Mucosa of gallbladder (tissue), 1 donor: ENCODE data around the gene CACNA1C. TPM values are rescaled to one million over a fixed set of nuclear protein-coding genes. Genes with fewer than 3 reads are reported as not detected.

Experiments used
- DNase-seq: peaks from one replicate; pipeline ENCODE4 v3.0.0-alpha.2; 2020; ENCODE audit warnings: low spot score
- total RNA-seq: library from RNA; stranded (reverse); gene quantifications from one replicate; pipeline ENCODE4 v1.2.1, GENCODE V29; 2021
- donor health status: DM: no; HTN: no; CAD: no.

Gene CACNA1C
- total RNA-seq, 1 donor from 2014 or later, result 19.3 TPM

DNA sequence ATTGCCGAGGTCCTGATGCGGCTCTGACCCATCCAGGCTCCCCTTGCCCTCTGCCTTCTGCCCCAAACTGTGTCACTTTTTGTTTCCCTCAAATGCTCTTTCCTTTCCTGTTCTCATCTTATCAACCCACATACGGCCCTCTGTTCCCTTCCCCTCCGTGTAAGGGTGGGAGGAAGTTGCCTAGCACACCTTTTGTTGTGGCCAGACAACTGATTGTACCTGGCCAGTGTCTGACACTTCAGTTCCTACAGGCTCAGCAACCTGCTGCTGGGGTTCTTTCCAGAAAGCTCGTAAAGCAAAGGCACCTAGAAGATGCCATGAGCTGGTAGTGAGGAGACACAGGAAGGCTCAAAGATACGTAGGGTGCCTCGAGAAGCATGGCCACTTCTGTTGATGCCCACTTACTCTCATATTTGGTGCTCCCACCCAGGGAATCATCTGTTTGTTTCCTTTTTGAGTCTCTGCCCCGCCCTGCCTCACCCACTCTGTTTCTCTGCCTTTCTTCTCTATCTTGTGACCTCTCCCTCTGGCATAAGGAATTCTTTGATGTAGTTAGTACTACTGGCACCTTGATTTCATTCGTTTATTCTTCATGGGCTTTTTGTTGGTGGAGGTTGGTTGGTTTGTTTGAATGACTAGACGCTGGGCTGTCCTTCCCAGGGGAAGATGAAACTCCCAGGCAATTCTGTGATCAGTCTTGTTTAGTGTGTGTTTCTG is 589.5 kb downstream of the CACNA1C start:
- DNase-seq, result no peak

DNA sequence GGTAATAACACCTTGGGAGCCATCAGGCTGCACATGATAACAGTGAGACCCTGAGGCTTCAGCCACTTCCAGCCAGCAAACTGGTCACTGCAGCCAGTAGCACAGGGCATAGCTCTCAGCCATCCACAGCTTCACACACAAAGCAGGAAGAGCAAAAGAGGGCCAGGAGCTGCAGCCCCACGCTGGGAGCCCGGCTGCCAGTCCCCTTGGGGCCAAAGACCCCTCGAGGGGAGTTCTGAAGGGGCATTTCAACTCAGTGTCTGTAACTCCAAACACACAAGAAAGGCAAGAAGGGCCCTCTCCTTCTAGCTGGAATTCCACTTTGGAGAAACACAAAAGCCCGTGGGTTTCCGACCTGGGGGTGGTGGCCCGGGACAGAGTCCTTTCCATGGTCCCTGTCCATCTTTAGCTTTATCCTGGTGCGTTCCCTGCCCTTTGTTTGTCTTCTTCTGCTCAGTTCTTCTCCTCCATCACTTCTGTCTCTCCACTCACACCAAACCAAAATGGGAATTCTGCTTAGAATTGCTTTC is 590.2 kb downstream of the CACNA1C start:
- no peak for DNase-seq

DNA sequence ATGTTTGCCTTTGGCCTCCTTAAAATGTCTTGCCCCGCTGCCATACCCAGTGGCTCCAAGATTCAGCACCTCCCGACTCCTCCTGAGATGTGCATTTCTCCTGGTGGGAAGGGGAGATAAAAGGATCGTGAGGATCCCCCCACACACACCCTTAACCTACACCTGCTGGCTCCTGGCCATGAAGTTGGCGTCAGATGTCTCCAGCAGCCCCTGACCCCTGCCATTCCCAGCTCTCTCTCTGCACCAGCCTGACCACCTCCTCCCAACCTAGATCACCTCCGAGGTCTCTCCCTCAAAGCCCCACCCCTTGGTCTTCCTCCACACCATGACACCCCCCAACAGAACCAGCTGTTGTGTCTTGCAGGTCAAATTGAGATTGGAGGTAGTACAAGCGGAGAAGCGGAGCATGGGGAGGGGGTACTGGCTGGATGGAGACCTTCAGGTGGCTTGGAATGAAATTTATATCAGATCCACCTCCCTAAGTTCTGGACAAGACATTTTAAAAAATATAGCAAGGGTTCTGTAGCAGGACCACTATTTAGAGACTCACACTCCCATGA is 590.9 kb downstream of the CACNA1C start:
- DNase-seq, result no peak

DNA sequence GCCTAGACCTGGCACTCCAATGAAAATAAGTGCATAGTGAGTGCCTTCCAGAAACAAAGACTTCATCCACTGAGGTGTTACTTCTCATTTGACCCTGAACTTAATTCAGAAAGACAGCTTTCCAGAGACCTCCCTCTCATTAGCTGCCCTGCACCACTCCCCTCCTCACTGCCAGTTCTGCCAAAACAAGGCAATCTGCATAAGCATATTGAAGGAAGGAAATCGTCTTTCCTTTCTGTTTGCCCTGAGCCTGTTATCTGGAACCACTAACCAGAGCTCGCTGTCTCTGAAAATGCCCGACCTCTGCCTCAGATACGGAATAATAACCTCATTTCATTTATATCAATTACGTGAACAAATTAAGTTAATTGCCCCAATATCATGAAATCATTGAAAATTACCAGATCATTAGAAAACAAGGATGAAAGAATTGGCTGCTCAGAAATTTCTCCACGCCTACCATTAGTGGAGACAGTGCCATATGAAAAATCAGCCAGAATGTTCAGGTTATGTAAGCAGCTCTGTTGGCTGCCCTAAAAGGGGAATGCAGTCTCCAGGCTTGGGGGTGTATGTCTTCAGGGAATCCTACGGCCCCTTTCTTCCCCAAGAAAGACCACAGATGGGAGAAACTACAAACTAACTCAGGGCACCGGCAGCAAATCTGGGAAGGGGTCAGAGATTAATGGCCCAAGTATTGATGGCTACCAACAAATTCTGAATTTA is 592.1 kb downstream of the CACNA1C start:
- no peak for DNase-seq

DNA sequence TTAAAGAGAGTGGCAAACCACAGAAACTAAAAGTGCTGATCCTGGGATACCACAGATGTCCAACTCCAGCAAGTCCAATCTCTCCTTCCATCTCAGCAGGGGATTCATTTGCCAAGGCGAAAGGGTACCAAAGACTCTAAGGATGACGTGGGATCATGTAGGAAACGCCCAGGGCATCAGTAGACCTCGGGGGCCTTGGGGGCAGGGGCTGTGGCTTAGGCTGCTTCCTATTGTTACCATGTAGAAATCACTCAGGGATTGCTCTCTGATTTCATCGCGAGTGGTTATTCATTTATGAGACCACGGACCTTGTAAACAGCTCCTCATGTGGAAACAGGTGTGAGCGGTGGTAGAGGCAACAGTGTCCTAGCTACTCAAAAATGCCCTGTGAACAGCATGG is 592.7 kb downstream of the CACNA1C start:
- no peak for DNase-seq

DNA sequence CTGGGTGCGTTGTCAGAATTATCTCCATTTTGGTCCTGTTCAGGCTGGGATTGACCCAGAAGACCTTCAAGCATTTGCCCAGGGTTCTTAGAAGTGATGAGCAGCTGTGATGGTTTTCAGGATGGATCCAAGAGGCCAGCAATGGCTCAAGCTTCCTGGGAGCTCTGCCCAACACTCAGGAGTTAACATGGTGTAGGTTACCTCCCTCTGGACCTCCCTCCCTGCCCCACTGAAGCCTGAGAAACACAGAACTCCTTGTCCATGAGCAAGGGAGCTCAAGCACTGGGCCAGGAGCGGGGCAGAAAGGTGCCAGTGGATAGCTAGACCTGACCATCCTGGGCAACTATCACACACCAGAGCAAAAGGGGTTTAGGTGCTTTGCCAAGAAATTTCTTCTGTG is 593.6 kb downstream of the CACNA1C start:
- no peak for DNase-seq

DNA sequence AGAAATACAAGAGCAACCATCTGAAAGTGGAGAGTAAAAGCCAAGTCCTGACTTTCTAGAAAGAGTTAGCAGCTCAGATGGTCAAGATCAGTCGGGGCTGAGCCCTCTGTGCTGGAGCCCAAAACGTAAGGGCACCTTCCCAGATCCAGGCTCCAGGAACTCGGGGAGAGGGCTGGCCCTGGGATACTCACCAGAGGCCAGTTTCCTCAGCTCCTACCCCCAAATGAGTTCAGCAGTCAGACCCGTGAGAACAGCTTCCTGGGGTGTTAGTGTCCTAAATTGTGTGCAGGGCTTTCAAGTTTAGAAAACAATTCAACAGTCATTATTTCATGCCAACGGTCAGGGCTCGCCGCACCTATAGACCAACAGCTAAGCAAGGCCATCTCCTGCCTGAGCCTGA is 594.4 kb downstream of the CACNA1C start:
- DNase-seq, result no peak

DNA sequence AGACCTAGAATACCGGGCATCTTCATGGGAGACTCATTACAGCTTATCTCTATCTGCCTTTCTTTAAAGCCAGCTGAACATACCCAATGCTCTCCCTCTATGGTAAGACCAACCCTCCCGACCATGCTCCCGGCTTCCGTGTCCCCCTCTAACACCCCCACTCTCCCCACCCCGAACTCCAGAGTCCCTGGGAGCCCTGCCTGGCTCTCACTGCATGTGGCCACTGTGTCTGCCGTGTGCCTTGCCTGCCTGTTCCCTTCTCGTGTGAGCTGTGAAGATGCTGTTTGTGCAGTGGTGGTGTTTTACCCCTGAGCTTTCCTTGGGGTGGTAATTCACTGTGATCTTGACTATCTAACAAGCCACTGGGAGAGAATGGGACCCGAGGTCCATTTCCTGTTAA is 595.6 kb downstream of the CACNA1C start:
- DNase-seq, result no peak

DNA sequence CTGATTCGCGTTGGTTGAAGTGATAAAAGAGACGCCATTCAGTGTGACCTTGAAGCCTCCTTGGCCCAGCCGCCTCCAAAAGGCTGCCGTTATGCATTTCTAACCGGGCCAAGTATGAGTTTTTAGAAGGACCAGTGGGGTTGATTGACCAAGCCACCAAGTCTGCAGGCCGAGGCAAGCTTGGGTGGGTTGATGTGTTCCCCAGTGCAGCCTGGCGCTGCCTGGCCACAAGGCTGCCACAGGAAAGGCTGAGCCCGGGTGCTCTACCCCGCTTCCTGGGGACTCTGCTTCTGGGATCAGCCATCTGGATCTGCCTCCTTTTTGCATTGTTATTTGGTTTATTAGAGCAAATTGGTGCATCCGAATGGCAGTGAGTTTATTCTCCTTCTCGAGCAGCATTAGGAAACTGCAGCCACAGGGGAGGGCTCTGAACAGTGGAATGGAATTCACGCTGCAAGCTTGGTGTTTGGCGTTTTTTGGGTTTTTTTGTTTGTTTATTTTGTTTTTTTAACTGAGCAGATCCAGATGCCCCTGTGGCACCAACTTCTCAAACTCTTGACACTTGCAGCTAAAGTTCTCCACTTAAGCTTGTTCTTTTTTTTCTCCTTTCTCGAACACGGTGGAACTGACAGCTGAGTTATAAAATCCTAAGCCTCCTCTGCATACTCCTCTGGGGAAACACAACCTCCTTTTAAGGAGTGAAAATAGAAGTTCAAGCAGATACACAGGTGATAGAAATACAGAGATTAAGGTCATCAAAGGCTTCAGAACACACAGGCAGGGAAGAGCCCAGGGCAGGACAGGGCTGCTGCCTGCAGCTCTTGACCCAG is 596.6 kb downstream of the CACNA1C start:
- DNase-seq, result no peak

DNA sequence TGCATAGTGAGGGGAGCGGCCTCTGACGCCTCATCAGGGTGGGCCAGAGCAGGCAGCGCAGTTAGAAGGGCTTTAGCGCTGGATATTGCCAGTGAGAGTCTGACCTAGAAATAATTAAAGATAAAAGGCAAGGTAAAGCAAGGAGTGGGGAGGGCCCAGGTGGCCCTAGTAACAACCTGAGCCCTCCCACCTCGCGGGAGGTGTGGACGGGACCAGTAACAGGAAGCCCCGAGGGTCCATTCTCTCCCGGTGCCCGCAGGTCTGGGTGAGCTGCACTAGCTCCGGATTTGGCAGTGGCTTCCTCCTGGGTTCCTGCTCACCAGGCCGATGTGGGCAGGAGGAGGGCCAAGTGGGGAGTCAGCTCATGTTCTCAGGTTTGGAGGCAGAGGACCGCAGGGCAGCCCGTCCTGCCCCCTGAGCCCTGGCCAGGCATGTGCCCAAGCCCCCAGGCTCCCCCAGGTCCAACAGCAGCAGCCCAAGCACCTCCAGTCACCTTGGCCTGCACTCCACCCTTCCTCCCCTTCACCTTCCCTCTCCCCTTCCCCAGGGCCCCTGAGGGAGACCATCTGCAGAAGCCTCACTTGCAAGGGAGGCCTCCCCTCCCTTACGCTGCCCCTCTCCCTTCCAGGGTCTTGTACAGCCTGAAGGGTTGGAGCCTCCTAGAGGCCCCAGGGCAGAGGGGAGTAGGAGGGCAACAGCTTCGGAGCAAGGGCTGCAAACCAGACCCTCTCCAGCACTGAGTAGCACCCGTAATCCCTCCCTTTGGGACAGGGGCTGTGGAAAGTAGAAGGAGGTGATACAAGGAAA is 597.7 kb downstream of the CACNA1C start:
- DNase-seq, result no peak

DNA sequence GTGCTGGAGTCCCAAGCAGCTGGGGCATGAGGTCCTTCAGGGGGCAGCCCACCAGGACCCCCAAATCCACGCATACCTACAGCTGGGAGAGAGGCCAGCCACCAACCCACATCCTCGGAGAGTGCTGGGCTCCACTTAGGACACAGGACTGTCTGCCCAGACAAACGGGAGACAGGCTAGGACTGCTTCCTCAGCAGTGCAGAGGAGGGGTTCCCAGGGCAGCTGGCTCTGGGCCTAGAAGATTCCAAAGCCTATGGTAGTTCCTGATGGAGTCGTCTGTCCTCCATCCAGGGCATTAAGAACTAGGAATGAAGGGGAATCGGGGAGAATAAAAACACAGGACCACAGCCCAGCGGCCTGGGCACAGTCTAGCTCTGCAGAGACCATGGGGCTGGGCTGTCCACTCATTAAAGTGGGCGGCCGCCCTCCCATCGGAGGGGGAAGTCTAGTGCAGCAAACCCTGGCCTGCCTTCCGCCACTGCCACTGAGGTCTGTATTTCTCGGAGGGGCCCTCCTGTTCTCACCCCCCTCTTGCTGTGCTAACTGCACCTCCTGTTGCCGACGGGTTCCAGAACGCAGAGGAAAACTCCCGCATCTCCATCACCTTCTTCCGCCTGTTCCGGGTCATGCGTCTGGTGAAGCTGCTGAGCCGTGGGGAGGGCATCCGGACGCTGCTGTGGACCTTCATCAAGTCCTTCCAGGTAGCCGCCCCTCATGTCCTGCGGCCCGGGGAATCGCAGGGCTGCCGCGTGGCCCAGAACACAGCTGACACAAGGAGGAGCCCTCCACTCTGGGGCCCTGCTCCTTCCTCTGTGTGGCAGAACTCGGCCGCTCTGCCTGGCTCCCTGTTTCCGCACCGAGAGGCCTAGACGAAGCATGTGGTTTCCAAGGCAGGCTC is 598.5 kb downstream of the CACNA1C start:
- no peak for DNase-seq

DNA sequence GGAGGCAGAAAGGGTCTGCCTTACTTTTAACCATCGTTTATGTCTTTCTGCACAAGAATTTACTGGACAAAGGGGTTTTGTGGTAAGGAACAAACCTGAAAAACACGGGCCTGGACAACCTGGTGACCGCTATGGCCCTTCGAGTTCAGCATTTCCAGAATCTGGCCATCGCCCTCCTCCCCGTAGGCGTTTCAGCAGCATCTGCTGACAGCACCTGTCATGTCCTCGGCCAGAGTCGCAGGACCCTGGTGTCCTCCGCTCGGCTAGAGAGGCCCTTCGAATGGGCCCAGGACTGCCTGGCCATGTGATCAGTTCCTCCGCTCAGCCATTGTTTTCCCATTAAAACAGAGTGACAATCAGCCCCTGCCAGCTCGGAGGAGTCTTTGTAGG is 599.2 kb downstream of the CACNA1C start:
- no peak for DNase-seq

DNA sequence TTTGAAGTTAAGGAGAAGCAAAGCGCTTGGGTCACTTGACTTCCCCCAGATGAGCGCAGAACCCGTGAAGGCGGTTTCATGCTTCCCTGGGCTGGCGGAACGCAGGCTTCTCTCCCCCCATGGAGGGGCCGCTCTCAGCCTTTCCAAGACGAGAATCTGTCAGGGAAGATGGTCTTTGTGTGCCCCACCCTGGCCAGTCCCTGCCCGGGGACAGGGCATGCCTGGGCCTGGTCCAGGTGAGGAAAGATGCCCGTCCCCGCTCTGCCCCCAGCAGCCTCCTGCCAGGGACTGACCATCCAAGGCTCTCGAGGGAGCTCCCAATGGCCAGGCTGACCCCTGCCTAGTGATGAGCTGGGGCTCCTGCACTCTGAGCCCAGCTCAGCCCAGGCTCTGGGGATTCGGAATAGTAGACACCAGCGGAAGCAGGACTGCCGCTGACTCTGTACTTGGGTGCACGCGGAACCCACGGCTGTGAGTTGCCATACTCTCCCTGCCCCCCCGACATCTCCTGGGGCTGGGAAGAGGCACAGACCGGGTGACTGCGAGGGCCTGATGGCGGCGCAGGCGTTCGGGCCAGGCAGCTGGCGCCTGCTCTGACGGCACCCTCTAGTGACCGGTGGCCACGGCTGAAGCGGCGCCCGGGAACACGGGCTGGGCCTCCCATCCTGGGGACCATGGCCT is 599.8 kb downstream of the CACNA1C start:
- no peak for DNase-seq

DNA sequence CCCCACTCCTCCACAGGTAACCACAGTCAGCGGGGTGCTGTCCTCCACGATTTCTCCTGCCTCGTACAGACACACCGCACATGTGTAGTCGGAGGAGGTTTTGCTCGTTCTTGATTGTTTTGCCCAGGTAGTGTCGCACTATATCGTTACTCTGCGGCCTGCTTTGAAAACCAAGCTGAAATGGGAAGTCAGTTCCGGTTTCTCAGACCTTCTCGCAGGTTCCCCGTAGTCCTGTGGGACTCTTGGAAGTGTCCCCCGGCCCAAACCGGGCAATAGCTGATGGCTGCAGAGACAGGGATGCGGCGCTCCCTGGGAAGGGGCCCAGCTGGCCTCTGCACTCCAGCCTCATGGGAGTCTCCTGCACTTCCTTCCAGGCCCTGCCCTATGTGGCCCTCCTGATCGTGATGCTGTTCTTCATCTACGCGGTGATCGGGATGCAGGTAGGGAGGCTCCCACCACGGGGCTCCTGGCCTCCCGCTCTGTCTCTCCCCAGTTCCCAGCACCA is 600.7 kb downstream of the CACNA1C start:
- DNase-seq, result no peak

DNA sequence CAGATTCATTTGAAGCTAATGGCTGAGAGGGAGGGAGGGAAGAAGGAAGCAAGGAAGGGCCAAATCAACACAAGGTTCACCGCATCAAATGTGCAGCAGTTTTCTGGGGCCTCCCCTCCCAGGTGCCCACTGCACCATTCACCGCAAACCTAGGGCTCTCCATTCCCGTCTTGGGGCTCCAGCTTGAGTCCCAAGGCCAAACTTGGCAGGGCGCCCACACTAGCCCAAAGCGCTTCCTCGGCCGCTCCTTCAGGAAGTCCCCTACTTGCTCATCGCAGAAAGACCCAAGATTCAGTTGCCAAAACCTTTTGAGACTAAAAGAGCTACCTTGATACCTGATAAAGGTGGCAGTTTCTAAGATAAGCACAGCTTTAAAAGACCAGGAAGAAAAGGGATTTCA is 601.5 kb downstream of the CACNA1C start:
- DNase-seq, result no peak

DNA sequence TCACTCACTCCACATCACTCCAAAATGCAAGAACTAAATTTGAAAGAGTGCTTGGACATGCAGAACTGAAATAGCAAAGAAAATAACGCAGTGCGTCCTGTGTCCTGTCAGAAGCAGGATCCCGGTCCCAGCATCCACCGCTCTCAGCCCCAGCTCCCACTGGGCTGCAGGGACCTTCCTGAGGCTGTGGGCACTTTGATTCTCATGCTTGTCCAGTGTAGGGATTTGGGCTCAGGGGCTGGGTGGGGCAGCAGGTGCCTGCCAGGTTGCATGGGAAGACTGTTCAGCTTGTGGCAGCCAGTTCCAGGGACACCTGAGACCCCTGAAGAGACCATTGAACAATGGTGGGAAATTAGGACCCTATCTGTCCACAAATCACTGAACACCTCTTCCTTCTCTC is 602.0 kb downstream of the CACNA1C start:
- DNase-seq, result no peak

DNA sequence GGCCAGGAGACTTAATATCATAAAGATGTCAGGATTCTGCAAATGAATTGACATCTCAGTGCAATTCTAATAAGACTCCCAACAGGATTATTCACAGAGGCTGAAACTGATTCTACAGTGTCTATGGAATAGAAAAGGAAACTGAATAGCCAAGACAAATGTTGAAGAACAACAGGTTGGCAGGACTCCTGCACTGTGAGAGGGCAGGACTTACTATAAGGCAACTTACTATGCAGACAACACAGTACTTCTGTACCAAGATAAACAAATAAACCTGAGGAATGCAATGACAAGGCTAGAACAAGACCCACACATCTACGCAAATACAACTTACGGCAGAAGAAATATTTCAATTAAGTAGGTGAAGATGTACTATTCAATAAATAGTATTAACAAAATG is 609.7 kb downstream of the CACNA1C start:
- no peak for DNase-seq

DNA sequence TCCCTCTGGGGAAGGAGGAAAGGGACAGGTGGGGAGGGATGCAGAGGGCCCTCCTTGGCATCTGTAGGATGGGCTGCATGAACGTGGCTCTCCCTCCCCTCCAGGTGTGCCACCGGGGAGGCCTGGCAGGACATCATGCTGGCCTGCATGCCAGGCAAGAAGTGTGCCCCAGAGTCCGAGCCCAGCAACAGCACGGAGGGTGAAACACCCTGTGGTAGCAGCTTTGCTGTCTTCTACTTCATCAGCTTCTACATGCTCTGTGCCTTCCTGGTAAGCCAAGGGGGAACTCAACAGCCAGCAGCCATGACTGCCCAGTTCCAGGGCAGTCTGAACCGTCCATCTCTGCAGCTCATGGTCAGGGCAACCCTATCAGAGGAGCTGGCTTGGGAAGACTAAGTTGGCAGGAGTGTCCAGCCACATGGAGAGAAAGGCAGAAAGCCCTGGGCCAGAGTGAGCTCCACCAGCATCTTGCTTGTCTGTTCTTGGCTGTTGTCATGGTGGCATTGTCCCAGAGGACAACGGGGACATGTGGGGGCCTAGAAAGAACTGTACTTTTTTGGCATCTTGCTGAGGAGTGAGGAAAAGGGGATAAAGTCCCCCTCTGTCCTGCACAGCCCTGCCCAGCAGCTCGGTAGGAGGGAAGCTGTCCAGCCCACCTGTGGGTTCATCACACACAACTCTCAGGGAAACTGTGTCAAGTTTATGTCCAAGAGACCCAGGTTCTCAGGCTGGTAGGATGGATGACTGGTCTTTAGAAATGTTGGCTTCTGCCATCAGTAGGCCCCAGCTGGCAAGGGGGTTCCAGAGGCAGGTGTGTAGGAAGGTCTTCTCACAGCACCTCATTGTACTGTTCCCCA is 612.2 kb downstream of the CACNA1C start:
- no peak for DNase-seq
